HepG2 (cell line): ENCODE results near the gene SLC7A10. TPM values are rescaled to one million over a fixed set of nuclear protein-coding genes. Genes with fewer than 3 reads are reported as not detected.

Experiments
- ATAC-seq: fragments of 200-7000 bp; cut with Tn5 transposase; 3 replicates; pipeline ENCODE4 v1.9.1; 2020; ENCODE audit warnings: mild to moderate bottlenecking, moderate library complexity
- BruUV-seq: library from RNA; stranded (reverse); fragments of 400-500 nt; replicated peaks from 2 replicates; lab custom pipeline; 2021; lab: Mats Ljungman, UMichigan
- CTCF ChIA-PET: fragments of 300-600 bp; formaldehyde crosslinking; extraction: SDS; loops from one replicate; lab custom pipeline; 2021; ENCODE audit warnings: low total read pairs, inconsistent platforms, low intra/inter-chr PET ratio; lab: Yijun Ruan, JAX
- POLR2A ChIA-PET: fragments of 350-600 bp; sonication (Branson Sonifier 250); formaldehyde crosslinking; loops from one replicate; lab custom pipeline; 2020; ENCODE audit warnings: antibody characterized with exemption, inconsistent platforms; lab: Yijun Ruan, JAX
- DNase-seq: peaks from one replicate; pipeline ENCODE4 v3.0.0-alpha.2; 2015; ENCODE audit warnings: low spot score
- FAIRE-seq: peaks from 3 replicates; lab custom pipeline; 2011; peaks lifted over from hg19 to GRCh38; lab: Jason Lieb, UNC
- H2AFZ ChIP-seq: one replicate; pipeline ENCODE4 v1.6.1; 2011; ENCODE audit warnings: low read length, inconsistent platforms
- H3K27ac ChIP-seq: fragments of 300-600 bp; 3 replicates; pipeline ENCODE4 v1.8.0; 2011; ENCODE audit warnings: mixed run types, mild to moderate bottlenecking, mixed read lengths, low read length, inconsistent platforms; ENCODE audit not compliant: insufficient read depth; ENCODE audit errors: extremely low read length
- H3K27me3 ChIP-seq, 2 experiments: fragments of 200-600 bp in 1 of 2; 2 replicates in 1 of 2; 3 replicates in 1 of 2; pipeline versions ENCODE4 v1.6.0 to v1.8.0; 2011; ENCODE audit warnings: low read length in 2 of 2, mild to moderate bottlenecking in 2 of 2, moderate library complexity in 2 of 2, inconsistent platforms in 1 of 2; ENCODE audit not compliant: insufficient read depth in 2 of 2, control insufficient read depth in 1 of 2
- H3K36me3 ChIP-seq, 2 experiments: fragments of 200-600 bp in 1 of 2; replicated peaks in 1 of 2; 2 replicates in 1 of 2; 3 replicates in 1 of 2; pipeline versions ENCODE4 v1.5.1 to v1.8.0; 2011; ENCODE audit warnings: low read length in 2 of 2, inconsistent platforms in 1 of 2; ENCODE audit not compliant: insufficient read depth in 2 of 2, control insufficient read depth in 1 of 2
- H3K4me1 ChIP-seq: 2 replicates; pipeline ENCODE4 v1.5.1; 2012; ENCODE audit warnings: low read length, inconsistent platforms; ENCODE audit not compliant: insufficient read depth
- H3K4me2 ChIP-seq: 2 replicates; pipeline ENCODE4 v1.6.0; 2011; ENCODE audit warnings: low read depth, low read length, inconsistent platforms
- H3K4me3 ChIP-seq, 3 experiments: fragments of 200-600 bp in 1 of 3; sonication (generic), shearing (Covaris generic) in 1 of 3; replicated peaks in 1 of 3; 2 replicates each; pipeline ENCODE4 v1.5.1; 2011 to 2016; ENCODE audit warnings: low read length in 3 of 3, inconsistent platforms in 2 of 3, low read depth in 2 of 3, mild to moderate bottlenecking in 2 of 3, control low read depth in 1 of 3, mixed read lengths in 1 of 3; ENCODE audit not compliant: insufficient read depth in 1 of 3
- H3K79me2 ChIP-seq: one replicate; pipeline ENCODE4 v1.6.1; 2011; ENCODE audit warnings: low read length, inconsistent platforms; ENCODE audit not compliant: insufficient read depth
- H3K9ac ChIP-seq: 2 replicates; pipeline ENCODE4 v1.6.0; 2011; ENCODE audit warnings: mild to moderate bottlenecking, low read depth, low read length, inconsistent platforms; ENCODE audit not compliant: insufficient read depth
- H3K9me3 ChIP-seq: 2 replicates; pipeline ENCODE4 v1.5.1; 2012; ENCODE audit warnings: mild to moderate bottlenecking, low read length
- H4K20me1 ChIP-seq: 2 replicates; pipeline ENCODE4 v1.6.0; 2011; ENCODE audit warnings: inconsistent platforms, mild to moderate bottlenecking, low read length, moderate library complexity; ENCODE audit not compliant: insufficient read depth
- ARID2 ChIP-seq: sonication (generic); formaldehyde crosslinking; IDR thresholded peaks from 2 replicates; pipeline ENCODE4 v1.8.1; 2022; ENCODE audit warnings: mild to moderate bottlenecking, missing genetic modification reagents, borderline replicate concordance
- HNRNPL ChIP-seq: fragments of 200-400 bp; formaldehyde crosslinking; IDR thresholded peaks from 2 replicates; pipeline ENCODE4 v1.6.1; 2017; ENCODE audit warnings: mild to moderate bottlenecking, low read depth, low read length
- ZBTB7A ChIP-seq: sonication (generic); formaldehyde crosslinking; IDR thresholded peaks from 2 replicates; pipeline ENCODE4 v1.8.0; 2022; ENCODE audit warnings: mild to moderate bottlenecking, missing genetic modification reagents
- ZNF121 ChIP-seq: sonication (generic); formaldehyde crosslinking; IDR thresholded peaks from 2 replicates; pipeline ENCODE4 v1.5.0; 2020; ENCODE audit warnings: mild to moderate bottlenecking, missing genetic modification reagents
- WGBS: methylation state at CpG from one replicate; pipeline ENCODE4 v1.1.6; 2017; ENCODE audit warnings: low lambda C conversion rate; 5-methylcytosine and 5-hydroxymethylcytosine counted together
- in situ Hi-C: cut with HindIII; loops from 2 replicates; pipeline ENCODE4 v1.10.0; 2017; ENCODE audit warnings: low pct_unique_long_range_greater_than_20kb; ENCODE audit not compliant: extremely low pct_ligation_motif_present
- intact Hi-C: fragments of 100-400 bp; cut with micrococcal nuclease; formaldehyde crosslinking; loops from one replicate; pipeline ENCODE4 v1.10.0; 2022; ENCODE audit not compliant: unreplicated experiment
- polyA plus RNA-seq, 8 experiments: library from polyadenylated mRNA; depleted of rRNA in 3 of 8; stranded (reverse) in 7 of 8; unstranded in 1 of 8; fragments of >200 nt; fragmentation: Illumina TruSeq in 4 of 8; extraction: Trizol in 4 of 8; gene quantifications; 2 replicates each; pipeline versions ENCODE4 v1.2.1 to v1.2.3, GENCODE V29; 2011 to 2016; ENCODE audit warnings: low read depth in 4 of 8, missing spikeins in 1 of 8, mixed read lengths in 1 of 8; ENCODE audit not compliant: insufficient read depth in 1 of 8
- total RNA-seq, 5 experiments: library from RNA; depleted of rRNA; stranded (reverse); fragments of >200 nt; fragmentation: Illumina TruSeq; extraction: Trizol; gene quantifications; 2 replicates each; pipeline ENCODE4 v1.2.3, GENCODE V29; 2016; ENCODE audit warnings: low read depth in 1 of 5

The SLC7A10 gene
- total and polyA plus RNA-seq, 2 of the 13 experiments (the other 11 are each of a cell fraction or from before 2014, with no cell fraction given), result 1.1 to 2.2 TPM

- ChIA-PET POLR2A (interaction anchor here (0.9 to 2.3 kb wide), 4 partner anchors 17 to 32 kb away, joined by 3 to 7 read pairs (median 4); no protein-coding TSS in a partner anchor), CTCF (no interaction called here)
- intact Hi-C loops (no loop called here), in situ Hi-C loops (no loop called here)
- no peaks in the 10 kb centered on the region for H4K20me1 ChIP-seq
- H3K9me3 ChIP-seq, result no peaks in the 10 kb centered on the region
- DNase-seq (no peak), FAIRE-seq (no peak), ATAC-seq (no peak)
- no peak overlapping the region for H3K9ac ChIP-seq
- WGBS, result 100% methylated on average over 1 of the region's 1 CpG
- no peak overlapping the region for H2AFZ ChIP-seq
- peaks cover 73% of the 10 kb centered on the region for H3K4me1 ChIP-seq
- H3K4me2 ChIP-seq, result no peak overlapping the region
- BruUV-seq, result no TSS peak
- no peak overlapping the region for H3K27ac ChIP-seq
- H3K79me2 ChIP-seq, result no peaks in the 10 kb centered on the region
- H3K4me3 ChIP-seq, result no peak overlapping the region
- TF ChIP-seq ZNF121 (CRISPR knock-in tag) (peak; percentile 58), ZBTB7A (no peak)
- H3K27me3 ChIP-seq, result no peaks in the 10 kb centered on the region
- H3K36me3 ChIP-seq, result no peaks in the 10 kb centered on the region
These were observed 45.1 kb upstream of the SLC7A10 start for GRCh38 chr19:33270769-33271168.

GRCh38 chr19:33269016-33269415 lies 43.4 kb upstream of the SLC7A10 start:
- intact Hi-C loops, result no loop called here

More at GRCh38 chr19:33269016-33269415, 43.4 kb upstream of the SLC7A10 start:
- FAIRE-seq (no peak), DNase-seq (no peak), ATAC-seq (peak; percentile 9; the same call in 1 of the 3 replicates)
- Histone ChIP-seq H3K4me3 (no peak overlapping the region), H2AFZ (no peak overlapping the region), H3K36me3 (no peaks in the 10 kb centered on the region), H3K27ac (no peak overlapping the region), H4K20me1 (no peaks in the 10 kb centered on the region), H3K27me3 (no peaks in the 10 kb centered on the region), H3K4me1 (peaks cover 71% of the 10 kb centered on the region), H3K79me2 (no peaks in the 10 kb centered on the region), H3K9me3 (no peaks in the 10 kb centered on the region), H3K4me2 (no peak overlapping the region), H3K9ac (peak overlapping the region; percentile 2; the same call in 1 of the 2 replicates)
- ChIA-PET CTCF (no interaction called here), POLR2A (interaction anchor here (0.6 to 0.8 kb wide), 2 partner anchors 10 to 11 kb away, joined by 3 read pairs; no protein-coding TSS in a partner anchor)
- in situ Hi-C loops, result no loop called here
- WGBS, result 43% methylated on average over 2 of the region's 10 CpGs
- no TSS peak for BruUV-seq
- TF ChIP-seq HNRNPL (0 out of 2 replicates have a peak, but pooled peaks have one; percentile 48), ARID2 (CRISPR knock-in tag) (no peak)
